B cell (primary cell): ENCODE results near the gene HEYL. TPM values are rescaled to one million over a fixed set of nuclear protein-coding genes. Genes with fewer than 3 reads are reported as not detected.

ENCODE experiments used
- ATAC-seq: fragments of 200-7000 bp; cut with Tn5 transposase; one replicate; pipeline ENCODE4 v1.10.0; 2021; ENCODE audit warnings: low read depth, mild to moderate bottlenecking, moderate number of reproducible peaks, moderate library complexity
- CTCF ChIA-PET: fragments of 350-600 bp; sonication (Branson Sonifier 250); formaldehyde crosslinking; loops from one replicate; lab custom pipeline; 2021; ENCODE audit warnings: antibody characterized with exemption, inconsistent platforms; lab: Charles Lee
- POLR2A ChIA-PET: fragments of 350-600 bp; sonication (Branson Sonifier 250); formaldehyde crosslinking; loops from one replicate; lab custom pipeline; 2021; ENCODE audit warnings: antibody characterized with exemption; lab: Charles Lee
- DNase-seq: peaks from one replicate; pipeline ENCODE4 v3.0.0; 2013
- H2AFZ ChIP-seq: 2 replicates; pipeline ENCODE4 v1.6.1; 2012; ENCODE audit warnings: mild to moderate bottlenecking, low read depth, low read length; ENCODE audit not compliant: insufficient read depth, poor library complexity, severe bottlenecking
- H3K27ac ChIP-seq, 2 donors: 1 replicate in 1 of 2; 2 replicates in 1 of 2; pipeline ENCODE4 v1.5.1; 2012 to 2013; ENCODE audit warnings: low read length in 2 of 2, mild to moderate bottlenecking in 2 of 2, moderate library complexity in 1 of 2
- H3K27me3 ChIP-seq, 4 experiments: fragments of 200-600 bp in 1 of 4; sonication (generic) in 1 of 4; replicated peaks in 1 of 4; 1 replicate in 2 of 4; 2 replicates in 2 of 4; pipeline versions ENCODE4 v1.6.1 to v1.7.0; 2013 to 2016; ENCODE audit warnings: low read length in 3 of 4, mild to moderate bottlenecking in 2 of 4, mixed read lengths in 1 of 4, moderate library complexity in 1 of 4; ENCODE audit not compliant: insufficient read depth in 4 of 4, control insufficient read depth in 3 of 4; ENCODE audit errors: control extremely low read depth in 1 of 4
- H3K36me3 ChIP-seq, 2 experiments: replicated peaks in 1 of 2; 1 replicate in 1 of 2; 2 replicates in 1 of 2; pipeline versions ENCODE4 v1.6.1 to v1.7.1; 2013; ENCODE audit warnings: low read length in 1 of 2; ENCODE audit not compliant: insufficient read depth in 2 of 2, control insufficient read depth in 1 of 2; ENCODE audit errors: control extremely low read depth in 1 of 2, extremely low read depth in 1 of 2
- H3K4me1 ChIP-seq, 2 donors: fragments of 200-600 bp in 1 of 2; sonication (generic) in 1 of 2; 1 replicate in 1 of 2; 2 replicates in 1 of 2; pipeline versions ENCODE4 v1.5.1 to v1.6.1; 2013 to 2017; ENCODE audit warnings: low read length in 2 of 2; ENCODE audit not compliant: control insufficient read depth in 2 of 2, insufficient read depth in 2 of 2
- H3K4me2 ChIP-seq: replicated peaks from 2 replicates; pipeline ENCODE3; 2012; ENCODE audit warnings: mild to moderate bottlenecking, low read depth, low read length; ENCODE audit not compliant: poor library complexity, severe bottlenecking
- H3K4me3 ChIP-seq, 5 experiments: fragments of 200-600 bp in 1 of 5; sonication (generic) in 1 of 5; 1 replicate in 3 of 5; 2 replicates in 2 of 5; pipeline versions ENCODE4 v1.5.1 to v1.7.0; 2011 to 2016; ENCODE audit warnings: low read length in 4 of 5, mild to moderate bottlenecking in 4 of 5, low read depth in 2 of 5, control low read depth in 1 of 5, moderate library complexity in 1 of 5; ENCODE audit not compliant: insufficient read depth in 1 of 5; ENCODE audit errors: control extremely low read depth in 1 of 5, extremely low read depth in 1 of 5
- H3K79me2 ChIP-seq: fragments of 200-600 bp; sonication (generic); one replicate; pipeline ENCODE4 v1.6.0; 2016; ENCODE audit warnings: low read length; ENCODE audit not compliant: control insufficient read depth, insufficient read depth
- H3K9ac ChIP-seq: fragments of 200-600 bp; sonication (generic); 2 replicates; pipeline ENCODE4 v1.6.1; 2017; ENCODE audit warnings: mild to moderate bottlenecking, low read length, moderate library complexity
- H3K9me3 ChIP-seq, 3 donors: one replicate each; pipeline versions ENCODE4 v1.6.1 to v1.7.1; 2013; ENCODE audit warnings: low read length in 2 of 3; ENCODE audit not compliant: control insufficient read depth in 2 of 3, insufficient read depth in 1 of 3; ENCODE audit errors: control extremely low read depth in 1 of 3
- H4K20me1 ChIP-seq: 2 replicates; pipeline ENCODE4 v1.6.0; 2012; ENCODE audit warnings: mild to moderate bottlenecking, low read length; ENCODE audit not compliant: insufficient read depth, control insufficient read depth, poor library complexity, severe bottlenecking
- H3K27ac Mint-ChIP-seq: one replicate; pipeline ENCODE4 v1.8.0; 2021; ENCODE audit warnings: mixed read lengths
- H3K27me3 Mint-ChIP-seq: one replicate; pipeline ENCODE4 v1.8.0; 2021; ENCODE audit warnings: mixed read lengths
- H3K4me1 Mint-ChIP-seq: one replicate; pipeline ENCODE4 v1.8.0; 2021; ENCODE audit warnings: mixed read lengths
- H3K4me3 Mint-ChIP-seq: one replicate; pipeline ENCODE4 v1.8.0; 2021; ENCODE audit warnings: mixed read lengths
- H3K9me3 Mint-ChIP-seq: one replicate; pipeline ENCODE4 v1.8.0; 2022; ENCODE audit warnings: mixed read lengths; ENCODE audit not compliant: insufficient read depth
- EZH2 ChIP-seq: IDR thresholded peaks from 2 replicates; pipeline ENCODE4 v1.6.1; 2012; ENCODE audit warnings: borderline replicate concordance, low read depth, mild to moderate bottlenecking, moderate library complexity, low read length; ENCODE audit not compliant: insufficient read depth, poor library complexity, severe bottlenecking
- WGBS: methylation state at CpG from one replicate; pipeline ENCODE4 v1.1.5; 2013; ENCODE audit warnings: missing lambda C conversion rate; ENCODE audit not compliant: insufficient coverage; 5-methylcytosine and 5-hydroxymethylcytosine counted together
- intact Hi-C: fragments of 100-400 bp; cut with micrococcal nuclease; formaldehyde crosslinking; loops from one replicate; pipeline ENCODE4 v1.10.0; 2022
- polyA plus RNA-seq: library from polyadenylated mRNA; depleted of rRNA; stranded (reverse); fragments of >200 nt; gene quantifications from 2 replicates; pipeline ENCODE4 v1.2.3, GENCODE V29; 2012
- total RNA-seq, 2 donors: library from RNA; stranded (reverse); fragments of 120-200 nt in 1 of 2; gene quantifications; 1 replicate in 1 of 2; 2 replicates in 1 of 2; pipeline versions ENCODE4 v1.2.3 to v1.2.4, GENCODE V29; 2013 to 2022
- TF ChIP-seq, protein P1 (sequence below): fragments of 200-600 bp; IDR thresholded peaks from one replicate; pipeline ENCODE4 v1.8.0; 2022; ENCODE audit warnings: antibody characterized with exemption, mild to moderate bottlenecking

Gene HEYL
- total and polyA plus RNA-seq, 2 donors (not counting 1 experiment from before 2014, with no cell fraction given): 0.12 TPM; not detected in 1

DNA sequence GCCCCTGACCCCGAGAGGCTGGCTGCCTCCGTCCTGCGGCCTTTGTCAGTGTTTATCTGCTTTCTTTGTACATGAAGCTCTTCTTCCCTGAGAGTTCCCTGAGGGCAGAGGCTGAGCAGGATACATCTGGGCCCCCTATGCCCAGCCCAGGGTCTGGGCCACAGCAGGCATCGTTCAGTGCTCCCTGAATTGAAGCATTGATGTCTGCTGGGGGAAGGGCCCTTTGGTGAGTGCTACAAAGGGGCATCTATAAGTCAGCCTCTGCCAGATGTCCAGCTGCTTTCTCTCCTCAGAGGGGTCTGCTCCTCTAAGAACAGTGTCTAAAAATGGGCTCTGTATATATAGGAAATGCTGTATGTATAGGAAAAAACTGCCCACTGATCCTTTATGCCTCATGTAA is 2.1 kb downstream of the HEYL start:
- Mint-ChIP-seq H3K4me3 (no peak overlapping the region), H3K4me1 (peaks cover 4% of the 10 kb centered on the region), H3K27ac (no peak overlapping the region), H3K9me3 (no peaks in the 10 kb centered on the region), H3K27me3 (peaks cover 61% of the 10 kb centered on the region)
- Histone ChIP-seq H3K27ac (no peak overlapping the region), H3K9me3 (no peaks in the 10 kb centered on the region), H3K79me2 (no peaks in the 10 kb centered on the region), H3K36me3 (no peaks in the 10 kb centered on the region), H4K20me1 (no peaks in the 10 kb centered on the region), H3K4me1 (peaks cover 6 to 9% of the 10 kb centered on the region in 2 donors), H2AFZ (no peak overlapping the region), H3K27me3 (peaks cover 0 to 34% (median 19%) of the 10 kb centered on the region in 4 experiments), H3K9ac (no peak overlapping the region), H3K4me3 (no peak overlapping the region), H3K4me2 (no peak overlapping the region)
- WGBS: 92% methylated on average over 4 of the region's 4 CpGs
- ATAC-seq: no peak
- CTCF ChIA-PET: interaction anchor here (1.5 kb wide), 1 partner anchor 31 kb away, joined by 3 read pairs; no protein-coding TSS in a partner anchor
- no peak for TF ChIP-seq EZH2
- TF ChIP-seq, protein P1, sequence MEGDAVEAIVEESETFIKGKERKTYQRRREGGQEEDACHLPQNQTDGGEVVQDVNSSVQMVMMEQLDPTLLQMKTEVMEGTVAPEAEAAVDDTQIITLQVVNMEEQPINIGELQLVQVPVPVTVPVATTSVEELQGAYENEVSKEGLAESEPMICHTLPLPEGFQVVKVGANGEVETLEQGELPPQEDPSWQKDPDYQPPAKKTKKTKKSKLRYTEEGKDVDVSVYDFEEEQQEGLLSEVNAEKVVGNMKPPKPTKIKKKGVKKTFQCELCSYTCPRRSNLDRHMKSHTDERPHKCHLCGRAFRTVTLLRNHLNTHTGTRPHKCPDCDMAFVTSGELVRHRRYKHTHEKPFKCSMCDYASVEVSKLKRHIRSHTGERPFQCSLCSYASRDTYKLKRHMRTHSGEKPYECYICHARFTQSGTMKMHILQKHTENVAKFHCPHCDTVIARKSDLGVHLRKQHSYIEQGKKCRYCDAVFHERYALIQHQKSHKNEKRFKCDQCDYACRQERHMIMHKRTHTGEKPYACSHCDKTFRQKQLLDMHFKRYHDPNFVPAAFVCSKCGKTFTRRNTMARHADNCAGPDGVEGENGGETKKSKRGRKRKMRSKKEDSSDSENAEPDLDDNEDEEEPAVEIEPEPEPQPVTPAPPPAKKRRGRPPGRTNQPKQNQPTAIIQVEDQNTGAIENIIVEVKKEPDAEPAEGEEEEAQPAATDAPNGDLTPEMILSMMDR: no peak
- POLR2A ChIA-PET: no interaction called here
- no peak for DNase-seq
- intact Hi-C loops: no loop called here

DNA sequence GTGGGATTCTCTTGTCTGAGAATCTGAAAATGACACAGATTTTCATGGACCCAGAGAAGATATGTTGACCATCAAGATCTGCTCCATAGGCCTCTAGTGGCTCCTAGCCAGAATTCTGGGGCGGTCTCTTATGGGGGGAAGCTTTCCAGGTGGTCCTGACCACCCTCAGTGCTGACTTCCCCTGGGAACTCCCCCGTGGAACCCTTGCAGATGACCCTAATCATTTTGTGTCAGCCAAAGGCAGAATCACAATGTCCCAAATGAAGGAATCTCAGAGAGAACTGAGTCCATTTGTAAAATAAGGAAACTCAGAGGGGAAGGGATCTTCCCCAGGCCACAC is 3.6 kb downstream of the HEYL start:
- peaks cover 58% of the 10 kb centered on the region for H3K27me3 Mint-ChIP-seq
- no peak overlapping the region for H2AFZ ChIP-seq
- H3K27ac Mint-ChIP-seq: no peak overlapping the region
- peaks cover 4% of the 10 kb centered on the region for H3K4me1 Mint-ChIP-seq
- no peaks in the 10 kb centered on the region for H4K20me1 ChIP-seq
- no peak overlapping the region for H3K9ac ChIP-seq
- H3K4me3 Mint-ChIP-seq: no peak overlapping the region
- no peaks in the 10 kb centered on the region for H3K9me3 ChIP-seq
- intact Hi-C loops: no loop called here
- peaks cover 0 to 34% (median 19%) of the 10 kb centered on the region in 4 experiments for H3K27me3 ChIP-seq
- ChIA-PET POLR2A (no interaction called here), CTCF (interaction anchor here (1.1 to 1.2 kb wide), 3 partner anchors 9 to 24 kb away, joined by 3 read pairs; no protein-coding TSS in a partner anchor)
- DNase-seq (no peak), ATAC-seq (no peak)
- H3K4me3 ChIP-seq: no peak overlapping the region
- no peak for TF ChIP-seq EZH2
- TF ChIP-seq, protein P1: no peak
- H3K4me1 ChIP-seq: peaks cover 6 to 9% of the 10 kb centered on the region in 2 donors
- no peak overlapping the region for H3K27ac ChIP-seq
- H3K4me2 ChIP-seq: no peak overlapping the region
- 75% methylated on average over 1 of the region's 2 CpGs for WGBS
- no peaks in the 10 kb centered on the region for H3K79me2 ChIP-seq
- no peaks in the 10 kb centered on the region for H3K9me3 Mint-ChIP-seq
- H3K36me3 ChIP-seq: no peaks in the 10 kb centered on the region
